Loucy (cell line): ENCODE data around the gene SLC2A11.

Experiments
- H2AFZ ChIP-seq: fragments of 200-600 bp; sonication (generic); 2 replicates; pipeline ENCODE4 v1.6.0; 2016; ENCODE audit warnings: antibody characterized with exemption, mild to moderate bottlenecking, low read length, moderate library complexity
- H3F3A ChIP-seq: fragments of 200-600 bp; 2 replicates; pipeline ENCODE4 v1.6.0; 2016; ENCODE audit warnings: antibody characterized with exemption, low read depth, mild to moderate bottlenecking
- H3K27me3 ChIP-seq: fragments of 200-600 bp; sonication (generic); 2 replicates; pipeline ENCODE4 v1.6.1; 2014; ENCODE audit warnings: low read length, mild to moderate bottlenecking; ENCODE audit not compliant: insufficient read depth, poor library complexity, severe bottlenecking
- H3K36me3 ChIP-seq: fragments of 200-600 bp; sonication (generic); 2 replicates; pipeline ENCODE4 v1.6.1; 2016; ENCODE audit warnings: low read length; ENCODE audit not compliant: insufficient read depth
- H3K4me1 ChIP-seq: fragments of 200-600 bp; sonication (generic); 2 replicates; pipeline ENCODE4 v1.5.1; 2014; ENCODE audit warnings: low read length, mild to moderate bottlenecking; ENCODE audit not compliant: insufficient read depth, poor library complexity, severe bottlenecking
- H3K4me2 ChIP-seq: fragments of 200-600 bp; sonication (generic); 2 replicates; pipeline ENCODE4 v1.6.0; 2014; ENCODE audit warnings: antibody characterized with exemption, low read length, low read depth, mild to moderate bottlenecking; ENCODE audit not compliant: poor library complexity, severe bottlenecking
- H3K4me3 ChIP-seq: fragments of 200-600 bp; sonication (generic); 2 replicates; pipeline ENCODE4 v1.5.1; 2014; ENCODE audit warnings: low read length, mild to moderate bottlenecking, mixed read lengths; ENCODE audit not compliant: poor library complexity, severe bottlenecking
- H3K79me2 ChIP-seq: fragments of 200-600 bp; sonication (generic); 2 replicates; pipeline ENCODE4 v1.6.1; 2014; ENCODE audit warnings: low read length; ENCODE audit not compliant: insufficient read depth
- H3K9ac ChIP-seq: fragments of 200-600 bp; sonication (generic); 2 replicates; pipeline ENCODE4 v1.6.0; 2014; ENCODE audit warnings: mild to moderate bottlenecking, low read depth, low read length, moderate library complexity; ENCODE audit not compliant: poor library complexity, severe bottlenecking
- H3K9me2 ChIP-seq: fragments of 200-600 bp; sonication (generic); replicated peaks from 2 replicates; pipeline ENCODE4 v1.6.1; 2016; ENCODE audit warnings: low read depth, low read length, mixed read lengths
- H3K9me3 ChIP-seq: fragments of 200-600 bp; sonication (generic); 2 replicates; pipeline ENCODE4 v1.6.1; 2014; ENCODE audit warnings: mild to moderate bottlenecking, antibody characterized with exemption, low read length, low read depth; ENCODE audit not compliant: insufficient read depth
- H4K20me1 ChIP-seq: fragments of 200-600 bp; sonication (generic); 2 replicates; pipeline ENCODE4 v1.6.0; 2014; ENCODE audit warnings: antibody characterized with exemption, low read length, mild to moderate bottlenecking; ENCODE audit not compliant: insufficient read depth, poor library complexity, severe bottlenecking
- EZH2phosphoT487 ChIP-seq: fragments of 200-600 bp; IDR thresholded peaks from 2 replicates; pipeline ENCODE4 v1.6.1; 2018; ENCODE audit warnings: antibody characterized with exemption, mild to moderate bottlenecking, moderate library complexity, borderline replicate concordance
- TF ChIP-seq, protein P1 (sequence below): fragments of 200-600 bp; sonication (generic); conservative IDR thresholded peaks from 2 replicates; pipeline ENCODE4 v1.5.1; 2014; ENCODE audit warnings: mild to moderate bottlenecking, antibody characterized with exemption, low read length

SLC2A11 gene

DNA sequence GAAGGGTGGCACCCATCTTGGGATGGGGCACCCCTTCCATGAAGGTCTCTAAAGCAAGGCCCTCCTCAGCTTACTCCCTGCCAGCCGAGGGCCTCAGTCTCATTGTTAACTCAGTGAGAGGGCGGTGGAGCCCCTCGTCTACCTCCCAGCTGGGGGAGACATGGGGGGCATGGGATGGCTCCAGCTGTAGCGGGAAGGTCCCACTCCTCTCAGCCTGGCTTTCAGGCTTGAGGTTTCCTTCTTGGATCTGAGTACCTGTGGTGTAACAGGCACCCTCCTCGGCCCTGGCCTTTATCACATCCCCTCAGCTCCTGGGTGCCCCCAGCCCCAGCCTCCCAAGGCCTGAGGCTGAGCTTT lies 38.5 kb downstream of the SLC2A11 start:
- TF ChIP-seq, protein P1, sequence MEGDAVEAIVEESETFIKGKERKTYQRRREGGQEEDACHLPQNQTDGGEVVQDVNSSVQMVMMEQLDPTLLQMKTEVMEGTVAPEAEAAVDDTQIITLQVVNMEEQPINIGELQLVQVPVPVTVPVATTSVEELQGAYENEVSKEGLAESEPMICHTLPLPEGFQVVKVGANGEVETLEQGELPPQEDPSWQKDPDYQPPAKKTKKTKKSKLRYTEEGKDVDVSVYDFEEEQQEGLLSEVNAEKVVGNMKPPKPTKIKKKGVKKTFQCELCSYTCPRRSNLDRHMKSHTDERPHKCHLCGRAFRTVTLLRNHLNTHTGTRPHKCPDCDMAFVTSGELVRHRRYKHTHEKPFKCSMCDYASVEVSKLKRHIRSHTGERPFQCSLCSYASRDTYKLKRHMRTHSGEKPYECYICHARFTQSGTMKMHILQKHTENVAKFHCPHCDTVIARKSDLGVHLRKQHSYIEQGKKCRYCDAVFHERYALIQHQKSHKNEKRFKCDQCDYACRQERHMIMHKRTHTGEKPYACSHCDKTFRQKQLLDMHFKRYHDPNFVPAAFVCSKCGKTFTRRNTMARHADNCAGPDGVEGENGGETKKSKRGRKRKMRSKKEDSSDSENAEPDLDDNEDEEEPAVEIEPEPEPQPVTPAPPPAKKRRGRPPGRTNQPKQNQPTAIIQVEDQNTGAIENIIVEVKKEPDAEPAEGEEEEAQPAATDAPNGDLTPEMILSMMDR: no peak
- no peak for TF ChIP-seq EZH2phosphoT487
- H3K9me3 ChIP-seq: no peaks in the 10 kb centered on the region
- H3F3A ChIP-seq: peaks cover 5% of the 10 kb centered on the region; the same call in 1 of the 2 replicates
- H3K4me3 ChIP-seq: peak overlapping the region; percentile 97
- H3K36me3 ChIP-seq: peaks cover 24% of the 10 kb centered on the region; the same call in 1 of the 2 replicates
- H3K27me3 ChIP-seq: peaks cover 9% of the 10 kb centered on the region
- peaks cover 32% of the 10 kb centered on the region for H3K4me1 ChIP-seq
- H3K9ac ChIP-seq: peak overlapping the region; percentile 98
- no peaks in the 10 kb centered on the region for H3K9me2 ChIP-seq
- no peak overlapping the region for H2AFZ ChIP-seq
- H4K20me1 ChIP-seq: peaks cover 36% of the 10 kb centered on the region
- H3K4me2 ChIP-seq: peak overlapping the region; percentile 97
- peaks cover 32% of the 10 kb centered on the region for H3K79me2 ChIP-seq

DNA sequence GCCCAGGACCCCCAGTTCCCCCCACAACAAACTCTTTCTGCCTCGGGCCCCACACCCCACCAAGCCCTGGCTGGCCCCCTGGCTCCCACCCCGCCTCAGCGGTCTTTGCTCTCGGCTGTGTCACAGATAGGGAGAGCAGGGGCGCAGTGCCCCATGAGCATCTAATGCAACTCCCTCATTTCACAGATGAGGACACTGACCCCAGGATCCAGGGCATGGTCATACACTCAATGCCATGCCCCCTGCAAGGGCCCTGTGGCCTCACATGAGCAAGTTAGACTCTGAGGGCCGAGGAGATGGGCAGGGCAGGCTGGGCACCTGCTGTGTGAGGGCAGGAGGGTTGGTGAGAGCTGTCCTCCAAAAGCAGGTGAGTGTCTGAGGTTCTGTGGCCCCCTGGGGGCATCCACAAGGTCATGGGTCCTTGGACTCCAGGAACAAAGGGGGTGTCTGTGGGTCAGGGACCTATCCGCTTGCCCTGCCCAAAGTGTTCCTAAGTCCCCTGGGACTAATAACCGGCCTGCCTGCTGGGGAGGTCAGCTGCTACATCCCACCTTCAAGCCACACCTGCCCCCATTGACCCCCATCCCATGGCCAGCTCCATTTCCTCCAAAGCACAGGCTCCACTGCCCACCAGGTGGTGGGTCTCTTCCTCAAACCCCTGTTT lies 39.0 kb downstream of the SLC2A11 start:
- H3K4me2 ChIP-seq: peak overlapping the region; percentile 97
- H3K9ac ChIP-seq: peak overlapping the region; percentile 98
- H3K4me1 ChIP-seq: peaks cover 32% of the 10 kb centered on the region
- no peaks in the 10 kb centered on the region for H3K9me2 ChIP-seq
- peaks cover 9% of the 10 kb centered on the region for H3K27me3 ChIP-seq
- peaks cover 24% of the 10 kb centered on the region; the same call in 1 of the 2 replicates for H3K36me3 ChIP-seq
- peak overlapping the region; percentile 97 for H3K4me3 ChIP-seq
- TF ChIP-seq, protein P1: no peak
- no peak for TF ChIP-seq EZH2phosphoT487
- H4K20me1 ChIP-seq: peaks cover 36% of the 10 kb centered on the region
- no peak overlapping the region for H2AFZ ChIP-seq
- no peaks in the 10 kb centered on the region for H3K9me3 ChIP-seq
- H3K79me2 ChIP-seq: peaks cover 32% of the 10 kb centered on the region
- peaks cover 5% of the 10 kb centered on the region; the same call in 1 of the 2 replicates for H3F3A ChIP-seq

DNA sequence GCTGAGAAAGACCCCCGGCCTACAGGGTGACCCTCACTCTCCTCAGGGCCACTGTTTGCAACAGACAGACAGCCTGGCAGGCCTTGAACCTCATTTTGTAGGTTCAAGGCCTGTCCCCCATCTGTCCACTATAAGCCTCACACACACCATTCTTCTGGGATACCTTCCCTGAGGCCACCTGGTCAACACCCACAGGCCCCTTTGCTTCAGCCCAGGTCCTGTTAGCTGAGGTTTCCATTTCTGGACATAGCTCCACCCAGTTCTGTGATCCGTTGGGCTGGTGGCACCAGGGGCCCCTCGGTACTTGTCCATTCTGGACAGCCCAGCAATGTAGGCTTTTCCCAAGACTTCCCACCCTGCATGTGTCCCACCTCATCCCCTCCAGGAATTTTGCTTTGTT lies 39.6 kb downstream of the SLC2A11 start:
- H3K36me3 ChIP-seq: peaks cover 24% of the 10 kb centered on the region; the same call in 1 of the 2 replicates
- peak overlapping the region; percentile 97 for H3K4me2 ChIP-seq
- no peak overlapping the region for H2AFZ ChIP-seq
- no peak for TF ChIP-seq EZH2phosphoT487
- H3K4me3 ChIP-seq: peak overlapping the region; percentile 97
- peaks cover 5% of the 10 kb centered on the region; the same call in 1 of the 2 replicates for H3F3A ChIP-seq
- H3K9me2 ChIP-seq: no peaks in the 10 kb centered on the region
- H3K9me3 ChIP-seq: no peaks in the 10 kb centered on the region
- peaks cover 36% of the 10 kb centered on the region for H4K20me1 ChIP-seq
- H3K79me2 ChIP-seq: peaks cover 32% of the 10 kb centered on the region
- peak overlapping the region; percentile 98 for H3K9ac ChIP-seq
- H3K27me3 ChIP-seq: peaks cover 9% of the 10 kb centered on the region
- H3K4me1 ChIP-seq: peaks cover 32% of the 10 kb centered on the region
